ENCODE results near the gene ANKRD12.

ANKRD12 gene

GRCh38 chr18:9215221-9215933, 78.8 kb downstream of the ANKRD12 start:
- Histone ChIP-seq H3K27me3 (ENCODE audit: insufficient read depth, low read length) (no peaks in the 10 kb centered on the region), H3K9ac (ENCODE audit: low read depth, low read length) (no peak overlapping the region), H3K36me3 (ENCODE audit: insufficient read depth, low read length) (peaks cover 57% of the 10 kb centered on the region), H3K27ac (ENCODE audit: low read depth, low read length) (no peak overlapping the region), H3K9me3 (ENCODE audit: insufficient read depth, low read depth, low read length) (no peaks in the 10 kb centered on the region), H3K4me1 (ENCODE audit: insufficient read depth, low read length) (no peaks in the 10 kb centered on the region), H3K4me3 (ENCODE audit: low read length) (no peak overlapping the region)
- WGBS, result 95% methylated on average over 6 of the region's 6 CpGs

DNA sequence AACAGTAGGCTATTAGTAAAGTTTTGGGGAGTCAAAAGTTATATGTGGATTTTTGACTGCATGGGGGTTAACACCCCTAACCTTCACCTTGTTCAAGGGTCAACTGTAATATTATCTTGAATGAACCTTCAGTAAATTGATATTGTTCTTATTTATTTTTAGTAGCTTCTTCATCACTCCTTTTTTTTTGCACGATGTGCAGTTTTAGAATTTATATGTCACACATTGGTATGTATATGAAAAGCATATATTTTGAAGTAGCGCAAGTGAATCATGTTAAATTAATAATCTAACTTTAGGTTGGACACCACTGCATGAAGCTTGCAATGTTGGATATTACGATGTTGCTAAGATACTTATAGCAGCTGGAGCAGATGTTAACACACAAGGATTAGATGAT, 79.9 kb downstream of the ANKRD12 start:
- WGBS, result 100% methylated on average over 2 of the region's 3 CpGs
- no peak overlapping the region for H3K4me3 ChIP-seq (ENCODE audit: low read length)
- no peak overlapping the region for H3K27ac ChIP-seq (ENCODE audit: low read depth, low read length)
- peaks cover 59% of the 10 kb centered on the region for H3K36me3 ChIP-seq (ENCODE audit: insufficient read depth, low read length)
- no peaks in the 10 kb centered on the region for H3K9me3 ChIP-seq (ENCODE audit: insufficient read depth, low read depth, low read length)
- no peaks in the 10 kb centered on the region for H3K27me3 ChIP-seq (ENCODE audit: insufficient read depth, low read length)
- H3K9ac ChIP-seq (ENCODE audit: low read depth, low read length), result no peak overlapping the region
- no peaks in the 10 kb centered on the region for H3K4me1 ChIP-seq (ENCODE audit: insufficient read depth, low read length)

GRCh38 chr18:9217743-9218451, 81.3 kb downstream of the ANKRD12 start:
- WGBS, result 92% methylated on average over 3 of the region's 3 CpGs
- Histone ChIP-seq H3K36me3 (ENCODE audit: insufficient read depth, low read length) (peaks cover 59% of the 10 kb centered on the region), H3K27ac (ENCODE audit: low read depth, low read length) (no peak overlapping the region), H3K4me3 (ENCODE audit: low read length) (no peak overlapping the region), H3K27me3 (ENCODE audit: insufficient read depth, low read length) (no peaks in the 10 kb centered on the region), H3K9me3 (ENCODE audit: insufficient read depth, low read depth, low read length) (no peaks in the 10 kb centered on the region), H3K4me1 (ENCODE audit: insufficient read depth, low read length) (no peaks in the 10 kb centered on the region), H3K9ac (ENCODE audit: low read depth, low read length) (no peak overlapping the region)

DNA sequence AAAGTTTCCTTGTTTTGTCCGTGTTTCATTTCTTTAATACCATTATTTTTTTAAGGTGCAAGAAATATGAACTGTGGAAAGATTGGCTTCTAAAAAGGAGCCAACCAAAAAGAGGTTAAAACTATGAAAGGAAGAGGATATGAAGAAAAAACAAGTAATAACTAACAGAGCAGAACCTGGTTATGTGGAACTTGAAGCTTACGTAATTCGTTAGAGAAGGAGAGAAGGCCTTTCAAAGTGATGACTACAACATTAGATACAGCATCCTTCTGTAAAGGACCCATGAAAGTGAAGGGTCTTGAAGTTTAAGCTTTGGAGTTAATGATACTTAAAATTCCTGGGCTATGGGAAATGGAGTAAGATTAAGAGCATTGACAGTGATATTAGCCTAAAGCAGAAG, 84.5 kb downstream of the ANKRD12 start:
- no peaks in the 10 kb centered on the region for H3K4me1 ChIP-seq (ENCODE audit: insufficient read depth, low read length)
- no peak overlapping the region for H3K27ac ChIP-seq (ENCODE audit: low read depth, low read length)
- peaks cover 65% of the 10 kb centered on the region for H3K36me3 ChIP-seq (ENCODE audit: insufficient read depth, low read length)
- WGBS, result 94% methylated on average over 2 of the region's 3 CpGs
- H3K27me3 ChIP-seq (ENCODE audit: insufficient read depth, low read length), result no peaks in the 10 kb centered on the region
- H3K9me3 ChIP-seq (ENCODE audit: insufficient read depth, low read depth, low read length), result no peaks in the 10 kb centered on the region
- H3K4me3 ChIP-seq (ENCODE audit: low read length), result no peak overlapping the region
- H3K9ac ChIP-seq (ENCODE audit: low read depth, low read length), result no peak overlapping the region

- H3K27ac ChIP-seq (ENCODE audit: low read depth, low read length), result no peak overlapping the region
- H3K9me3 ChIP-seq (ENCODE audit: insufficient read depth, low read depth, low read length), result no peaks in the 10 kb centered on the region
- no peak overlapping the region for H3K4me3 ChIP-seq (ENCODE audit: low read length)
- H3K36me3 ChIP-seq (ENCODE audit: insufficient read depth, low read length), result peaks cover 58% of the 10 kb centered on the region
- H3K27me3 ChIP-seq (ENCODE audit: insufficient read depth, low read length), result no peaks in the 10 kb centered on the region
- WGBS, result 90% methylated on average over 5 of the region's 5 CpGs
- no peaks in the 10 kb centered on the region for H3K4me1 ChIP-seq (ENCODE audit: insufficient read depth, low read length)
- H3K9ac ChIP-seq (ENCODE audit: low read depth, low read length), result no peak overlapping the region
These were observed 85.1 kb downstream of the ANKRD12 start for GRCh38 chr18:9221661-9222060.

DNA sequence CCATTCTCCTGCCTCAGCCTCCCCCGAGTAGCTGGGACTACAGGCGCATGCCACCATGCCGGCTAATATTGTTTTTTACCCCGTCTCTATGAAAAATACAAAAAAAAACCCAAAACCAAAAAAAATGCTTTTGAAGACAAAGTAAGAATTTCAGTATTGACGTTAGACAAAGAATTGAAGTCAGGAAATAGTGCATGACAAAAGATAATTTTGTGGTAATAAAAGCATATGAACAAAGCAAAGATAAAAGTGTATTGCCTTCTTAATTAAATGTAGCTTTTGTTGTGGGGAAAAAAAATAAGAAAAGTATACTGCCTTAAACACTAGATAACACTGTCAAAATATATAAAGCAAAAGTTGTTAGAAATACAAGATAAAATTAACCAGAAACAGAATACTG, 86.8 kb downstream of the ANKRD12 start:
- Histone ChIP-seq H3K9me3 (ENCODE audit: insufficient read depth, low read depth, low read length) (no peaks in the 10 kb centered on the region), H3K36me3 (ENCODE audit: insufficient read depth, low read length) (peaks cover 47% of the 10 kb centered on the region), H3K27me3 (ENCODE audit: insufficient read depth, low read length) (no peaks in the 10 kb centered on the region), H3K4me1 (ENCODE audit: insufficient read depth, low read length) (no peaks in the 10 kb centered on the region), H3K9ac (ENCODE audit: low read depth, low read length) (no peak overlapping the region), H3K4me3 (ENCODE audit: low read length) (no peak overlapping the region), H3K27ac (ENCODE audit: low read depth, low read length) (no peak overlapping the region)
- 93% methylated on average over 5 of the region's 5 CpGs for WGBS

GRCh38 chr18:9226463-9226862, 89.9 kb downstream of the ANKRD12 start:
- H3K4me1 ChIP-seq (ENCODE audit: insufficient read depth, low read length), result no peaks in the 10 kb centered on the region
- H3K36me3 ChIP-seq (ENCODE audit: insufficient read depth, low read length), result peaks cover 36% of the 10 kb centered on the region
- H3K4me3 ChIP-seq (ENCODE audit: low read length), result no peak overlapping the region
- H3K9me3 ChIP-seq (ENCODE audit: insufficient read depth, low read depth, low read length), result no peaks in the 10 kb centered on the region
- no peak overlapping the region for H3K27ac ChIP-seq (ENCODE audit: low read depth, low read length)
- no peaks in the 10 kb centered on the region for H3K27me3 ChIP-seq (ENCODE audit: insufficient read depth, low read length)
- H3K9ac ChIP-seq (ENCODE audit: low read depth, low read length), result no peak overlapping the region

DNA sequence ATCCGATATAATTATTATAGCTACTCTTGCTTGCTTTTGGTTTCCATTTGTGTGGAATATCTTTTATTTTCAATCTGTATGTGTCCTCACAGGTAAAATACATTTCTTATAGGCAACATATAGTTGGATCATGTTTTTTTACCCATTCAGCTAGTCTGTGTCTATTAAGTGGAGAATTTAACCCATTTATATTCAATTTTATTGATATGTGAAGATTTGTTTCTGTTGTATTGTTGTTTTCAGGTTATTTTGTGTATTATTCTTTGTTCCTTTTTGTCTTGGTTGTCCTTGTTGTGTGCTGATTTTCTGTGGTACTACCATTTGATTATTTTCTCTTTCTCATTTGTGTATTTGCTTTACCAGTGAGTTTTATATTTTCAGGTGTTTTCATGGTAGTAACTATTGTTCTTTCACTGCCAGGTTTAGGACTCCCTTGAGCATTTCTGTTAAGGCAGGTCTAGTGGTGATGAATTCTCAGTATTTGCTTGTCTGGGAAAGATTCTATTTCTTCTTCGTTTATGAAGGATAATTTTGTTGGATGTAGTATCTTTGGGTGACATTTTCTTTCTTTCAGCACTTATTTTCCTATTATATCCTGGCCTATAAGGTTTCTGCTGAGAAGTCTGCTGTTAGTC, 95.4 kb downstream of the ANKRD12 start:
- Histone ChIP-seq H3K27ac (ENCODE audit: low read depth, low read length) (no peak overlapping the region), H3K36me3 (ENCODE audit: insufficient read depth, low read length) (peaks cover 6% of the 10 kb centered on the region; the same call in 1 of the 2 replicates), H3K9me3 (ENCODE audit: insufficient read depth, low read depth, low read length) (peaks cover 5% of the 10 kb centered on the region; the same call in 1 of the 2 replicates), H3K9ac (ENCODE audit: low read depth, low read length) (no peak overlapping the region), H3K4me3 (ENCODE audit: low read length) (no peak overlapping the region), H3K27me3 (ENCODE audit: insufficient read depth, low read length) (no peaks in the 10 kb centered on the region), H3K4me1 (ENCODE audit: insufficient read depth, low read length) (no peaks in the 10 kb centered on the region)
- 100% methylated on average over 1 of the region's 2 CpGs for WGBS

DNA sequence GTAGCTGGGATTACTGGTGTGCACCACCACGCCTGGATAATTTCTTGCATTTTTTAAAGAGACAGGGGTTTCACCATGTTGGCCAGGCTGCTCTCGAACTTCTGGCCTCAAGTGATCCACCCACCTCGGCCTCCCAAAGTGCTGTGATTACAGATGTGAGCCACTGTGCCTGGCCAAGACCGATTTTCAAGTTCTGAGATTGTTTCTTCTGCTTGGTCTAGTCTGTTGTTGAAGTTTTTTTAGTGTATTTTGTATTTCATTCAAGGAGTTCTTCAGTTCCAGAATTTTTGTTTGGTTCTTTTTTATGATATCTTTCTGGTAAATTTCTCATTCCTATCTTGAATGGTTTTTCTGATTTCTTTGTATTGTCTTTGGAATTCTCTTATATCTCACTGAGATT, 96.4 kb downstream of the ANKRD12 start:
- WGBS, result 94% methylated on average over 4 of the region's 4 CpGs
- Histone ChIP-seq H3K4me1 (ENCODE audit: insufficient read depth, low read length) (no peaks in the 10 kb centered on the region), H3K27me3 (ENCODE audit: insufficient read depth, low read length) (no peaks in the 10 kb centered on the region), H3K9ac (ENCODE audit: low read depth, low read length) (no peak overlapping the region), H3K27ac (ENCODE audit: low read depth, low read length) (no peak overlapping the region), H3K9me3 (ENCODE audit: insufficient read depth, low read depth, low read length) (peaks cover 5% of the 10 kb centered on the region; the same call in 1 of the 2 replicates), H3K4me3 (ENCODE audit: low read length) (no peak overlapping the region), H3K36me3 (ENCODE audit: insufficient read depth, low read length) (peaks cover 6% of the 10 kb centered on the region; the same call in 1 of the 2 replicates)

DNA sequence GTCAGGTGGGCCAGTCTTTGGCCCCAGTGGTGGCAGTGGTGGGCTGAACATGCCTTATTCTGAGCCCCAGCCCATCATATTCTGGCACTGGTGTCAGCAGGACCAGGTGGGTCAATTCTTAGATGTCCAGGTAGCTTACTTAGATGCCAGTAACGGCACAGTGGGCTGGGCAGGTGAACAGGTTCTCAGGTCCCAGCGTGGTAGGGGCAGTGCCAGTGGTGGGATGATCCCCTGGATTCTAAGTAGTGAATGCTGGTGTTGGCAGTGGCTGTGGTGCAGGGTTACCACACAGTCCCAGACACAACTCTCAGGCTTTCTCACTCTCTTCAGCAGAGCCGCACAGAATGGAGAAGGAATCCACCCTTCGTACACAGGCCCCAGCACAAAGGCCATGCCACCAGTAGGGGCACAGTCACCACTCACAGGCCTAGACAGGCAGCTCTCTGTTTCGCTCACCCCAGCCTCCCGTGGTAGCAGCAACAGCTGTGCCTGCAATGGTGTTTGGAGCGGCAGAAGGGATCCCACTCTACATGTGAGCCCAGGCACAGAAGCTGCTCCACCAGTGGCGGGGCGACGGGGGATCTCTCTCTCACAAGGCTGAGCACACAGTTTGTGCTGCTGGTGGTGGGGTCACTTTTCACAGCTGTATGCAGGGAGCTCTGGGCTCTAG, 97.3 kb downstream of the ANKRD12 start:
- Histone ChIP-seq H3K36me3 (ENCODE audit: insufficient read depth, low read length) (peaks cover 6% of the 10 kb centered on the region; the same call in 1 of the 2 replicates), H3K9ac (ENCODE audit: low read depth, low read length) (no peak overlapping the region), H3K4me1 (ENCODE audit: insufficient read depth, low read length) (no peaks in the 10 kb centered on the region), H3K4me3 (ENCODE audit: low read length) (no peak overlapping the region), H3K27me3 (ENCODE audit: insufficient read depth, low read length) (no peaks in the 10 kb centered on the region), H3K9me3 (ENCODE audit: insufficient read depth, low read depth, low read length) (peaks cover 5% of the 10 kb centered on the region; the same call in 1 of the 2 replicates), H3K27ac (ENCODE audit: low read depth, low read length) (no peak overlapping the region)
- WGBS, result 96% methylated on average over 10 of the region's 10 CpGs

GRCh38 chr18:9234528-9234927, 97.9 kb downstream of the ANKRD12 start:
- no peaks in the 10 kb centered on the region for H3K4me1 ChIP-seq (ENCODE audit: insufficient read depth, low read length)
- H3K9ac ChIP-seq (ENCODE audit: low read depth, low read length), result no peak overlapping the region
- H3K27me3 ChIP-seq (ENCODE audit: insufficient read depth, low read length), result no peaks in the 10 kb centered on the region
- WGBS, result 93% methylated on average over 4 of the region's 4 CpGs
- peaks cover 11% of the 10 kb centered on the region for H3K36me3 ChIP-seq (ENCODE audit: insufficient read depth, low read length)
- peaks cover 5% of the 10 kb centered on the region; the same call in 1 of the 2 replicates for H3K9me3 ChIP-seq (ENCODE audit: insufficient read depth, low read depth, low read length)
- H3K4me3 ChIP-seq (ENCODE audit: low read length), result no peak overlapping the region
- H3K27ac ChIP-seq (ENCODE audit: low read depth, low read length), result no peak overlapping the region
